Stomach (tissue), 4 donors: ENCODE measurements around the gene PCK2.

Experiments used
- POLR2AphosphoS5 ChIP-seq, 3 donors: sonication (generic); formaldehyde crosslinking; IDR thresholded peaks; one replicate each; pipeline ENCODE4 v1.6.1; 2016; ENCODE audit warnings: antibody characterized with exemption in 3 of 3
- TF ChIP-seq, protein P1 (sequence below), 7 experiments: fragments of 450-650 bp in 4 of 7; fragments of 200-600 bp in 3 of 7; sonication (generic) in 3 of 7; IDR thresholded peaks; one replicate each; pipeline ENCODE4 v1.5.1; 2016 to 2019; ENCODE audit warnings: antibody characterized with exemption in 7 of 7, control low read depth in 2 of 7, mild to moderate bottlenecking in 1 of 7

DNA sequence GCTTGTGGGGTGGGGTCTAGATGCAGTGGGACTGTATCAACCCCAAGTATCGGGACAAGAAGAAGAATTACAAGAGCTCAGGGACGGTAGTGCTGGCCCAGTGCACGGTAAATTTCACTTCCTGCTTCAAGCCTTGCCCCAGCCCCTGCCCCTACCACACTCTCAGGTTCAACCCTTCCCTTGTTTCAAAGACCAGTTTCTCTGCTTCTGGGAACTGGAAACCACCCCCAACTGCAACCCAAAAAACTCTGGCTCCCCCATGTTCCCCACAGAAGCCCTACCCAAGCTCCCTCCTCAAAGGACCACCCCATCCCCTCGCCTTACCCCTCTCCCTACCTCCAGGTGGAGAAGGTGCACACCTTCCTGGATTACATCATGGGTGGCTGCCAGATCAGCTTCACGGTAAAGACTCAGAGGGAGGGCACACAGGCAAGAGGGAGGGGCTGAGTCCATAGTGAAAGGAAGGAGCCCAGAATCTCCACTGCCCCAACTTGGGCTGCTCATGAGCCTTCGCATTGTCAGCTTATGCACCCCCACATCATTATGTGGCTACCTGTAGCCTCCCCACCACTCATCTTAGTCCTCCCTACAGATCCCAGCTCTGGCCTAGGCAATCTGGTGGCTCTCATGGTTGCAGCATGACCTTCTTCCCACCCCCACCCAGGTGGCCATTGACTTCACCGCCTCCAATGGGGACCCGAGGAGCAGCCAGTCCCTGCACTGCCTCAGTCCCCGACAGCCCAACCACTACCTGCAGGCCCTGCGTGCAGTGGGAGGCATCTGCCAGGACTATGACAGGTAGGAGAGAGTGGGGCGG, 18.4 kb upstream of the PCK2 start:
- TF ChIP-seq, protein P1, sequence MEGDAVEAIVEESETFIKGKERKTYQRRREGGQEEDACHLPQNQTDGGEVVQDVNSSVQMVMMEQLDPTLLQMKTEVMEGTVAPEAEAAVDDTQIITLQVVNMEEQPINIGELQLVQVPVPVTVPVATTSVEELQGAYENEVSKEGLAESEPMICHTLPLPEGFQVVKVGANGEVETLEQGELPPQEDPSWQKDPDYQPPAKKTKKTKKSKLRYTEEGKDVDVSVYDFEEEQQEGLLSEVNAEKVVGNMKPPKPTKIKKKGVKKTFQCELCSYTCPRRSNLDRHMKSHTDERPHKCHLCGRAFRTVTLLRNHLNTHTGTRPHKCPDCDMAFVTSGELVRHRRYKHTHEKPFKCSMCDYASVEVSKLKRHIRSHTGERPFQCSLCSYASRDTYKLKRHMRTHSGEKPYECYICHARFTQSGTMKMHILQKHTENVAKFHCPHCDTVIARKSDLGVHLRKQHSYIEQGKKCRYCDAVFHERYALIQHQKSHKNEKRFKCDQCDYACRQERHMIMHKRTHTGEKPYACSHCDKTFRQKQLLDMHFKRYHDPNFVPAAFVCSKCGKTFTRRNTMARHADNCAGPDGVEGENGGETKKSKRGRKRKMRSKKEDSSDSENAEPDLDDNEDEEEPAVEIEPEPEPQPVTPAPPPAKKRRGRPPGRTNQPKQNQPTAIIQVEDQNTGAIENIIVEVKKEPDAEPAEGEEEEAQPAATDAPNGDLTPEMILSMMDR (IDR thresholded peaks at IDR 0.05), result no peak
- no peak for TF ChIP-seq POLR2AphosphoS5 (IDR thresholded peaks at IDR 0.05)
